Measurements from ENCODE around the gene MAML3.

The MAML3 gene

GRCh38 chr4:140066031-140066930 lies 87.7 kb downstream of the MAML3 start:
- TF ChIP-seq REST (IDR thresholded peaks at IDR 0.05; ENCODE audit: insufficient read depth in 1 of 2, low read depth in 2 of 2, low read length in 2 of 2) (no peak), POLR2AphosphoS5 (IDR thresholded peaks at IDR 0.05; ENCODE audit: low read depth, low read length) (no peak), TAF1 (IDR thresholded peaks at IDR 0.05; ENCODE audit: borderline replicate concordance, insufficient read depth, low read length) (no peak), FOXP2 (optimal IDR thresholded peaks at IDR 0.05; ENCODE audit: borderline replicate concordance, extremely low read depth, extremely low read length, insufficient read depth) (no peak), SIN3A (IDR thresholded peaks at IDR 0.05; ENCODE audit: borderline replicate concordance, insufficient read depth, low read length) (no peak)

- TF ChIP-seq SIN3A (IDR thresholded peaks at IDR 0.05; ENCODE audit: borderline replicate concordance, insufficient read depth, low read length) (no peak), FOXP2 (optimal IDR thresholded peaks at IDR 0.05; ENCODE audit: borderline replicate concordance, extremely low read depth, extremely low read length, insufficient read depth) (no peak), REST (IDR thresholded peaks at IDR 0.05; ENCODE audit: insufficient read depth in 1 of 2, low read depth in 2 of 2, low read length in 2 of 2) (no peak), TAF1 (IDR thresholded peaks at IDR 0.05; ENCODE audit: borderline replicate concordance, insufficient read depth, low read length) (no peak), POLR2AphosphoS5 (IDR thresholded peaks at IDR 0.05; ENCODE audit: low read depth, low read length) (no peak)
Observed at GRCh38 chr4:140065393-140065792, 88.6 kb downstream of the MAML3 start.

GRCh38 chr4:140061659-140062289 lies 92.2 kb downstream of the MAML3 start:
- TF ChIP-seq FOXP2 (optimal IDR thresholded peaks at IDR 0.05; ENCODE audit: borderline replicate concordance, extremely low read depth, extremely low read length, insufficient read depth), result no peak

- no peak for TF ChIP-seq FOXP2 (optimal IDR thresholded peaks at IDR 0.05; ENCODE audit: borderline replicate concordance, extremely low read depth, extremely low read length, insufficient read depth)
- no peak for TF ChIP-seq SIN3A (IDR thresholded peaks at IDR 0.05; ENCODE audit: borderline replicate concordance, insufficient read depth, low read length)
- no peak for TF ChIP-seq TAF1 (IDR thresholded peaks at IDR 0.05; ENCODE audit: borderline replicate concordance, insufficient read depth, low read length)
- TF ChIP-seq REST (IDR thresholded peaks at IDR 0.05; ENCODE audit: insufficient read depth in 1 of 2, low read depth in 2 of 2, low read length in 2 of 2), result no peak
- TF ChIP-seq POLR2AphosphoS5 (IDR thresholded peaks at IDR 0.05; ENCODE audit: low read depth, low read length), result no peak
Observed at GRCh38 chr4:140061194-140061593, 92.8 kb downstream of the MAML3 start.

- TF ChIP-seq FOXP2 (optimal IDR thresholded peaks at IDR 0.05; ENCODE audit: borderline replicate concordance, extremely low read depth, extremely low read length, insufficient read depth), result no peak
Observed at GRCh38 chr4:140059159-140059558, 94.8 kb downstream of the MAML3 start.

GRCh38 chr4:140057701-140058100 lies 96.3 kb downstream of the MAML3 start:
- no peak for TF ChIP-seq FOXP2 (optimal IDR thresholded peaks at IDR 0.05; ENCODE audit: borderline replicate concordance, extremely low read depth, extremely low read length, insufficient read depth)
- TF ChIP-seq TAF1 (IDR thresholded peaks at IDR 0.05; ENCODE audit: borderline replicate concordance, insufficient read depth, low read length), result no peak
- no peak for TF ChIP-seq REST (IDR thresholded peaks at IDR 0.05; ENCODE audit: insufficient read depth in 1 of 2, low read depth in 2 of 2, low read length in 2 of 2)
- no peak for TF ChIP-seq SIN3A (IDR thresholded peaks at IDR 0.05; ENCODE audit: borderline replicate concordance, insufficient read depth, low read length)
- no peak for TF ChIP-seq POLR2AphosphoS5 (IDR thresholded peaks at IDR 0.05; ENCODE audit: low read depth, low read length)
